ENCODE data around the gene NUS1.
A peak's percentile ranks its signal among the peaks of the same experiment; 100 is the strongest.
"Not testable (repeated sequence)": the region's sequence is repeated elsewhere in the genome, so short reads cannot be mapped to it uniquely, and the experiment has no call there.

The NUS1 gene

GRCh38 chr6:117655380-117655779 lies 19.9 kb upstream of the NUS1 start:
- DNase-seq (ENCODE audit: low read depth): no peak
- TF ChIP-seq CTCF (conservative IDR thresholded peaks at IDR 0.05; ENCODE audit: low read depth, low read length): no peak
- H3K4me3 ChIP-seq (ENCODE audit: low read length): no peak overlapping the region

DNA sequence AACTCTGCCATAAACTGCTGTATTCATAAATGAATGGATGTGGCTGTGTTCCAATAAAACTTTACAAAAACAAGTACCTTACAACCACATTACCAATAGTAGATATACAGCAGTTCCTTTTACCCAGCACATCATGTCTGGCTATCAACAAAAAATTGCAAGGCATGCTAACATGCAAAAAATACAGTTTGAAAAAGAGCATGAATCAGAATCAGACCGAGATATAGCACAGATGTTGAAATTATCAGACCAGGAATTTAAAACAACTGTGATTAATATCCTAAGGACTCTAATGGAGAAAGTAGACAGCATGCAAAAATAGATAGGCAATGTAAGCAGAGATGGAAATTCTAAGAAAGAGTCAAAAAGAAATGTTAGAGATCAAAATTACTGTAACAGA lies 8.4 kb upstream of the NUS1 start:
- no peak overlapping the region for H3K4me3 ChIP-seq (ENCODE audit: low read length)
- TF ChIP-seq CTCF (conservative IDR thresholded peaks at IDR 0.05; ENCODE audit: low read depth, low read length): no peak
- no peak for DNase-seq (ENCODE audit: low read depth)

GRCh38 chr6:117668736-117669135 lies 6.5 kb upstream of the NUS1 start:
- DNase-seq (ENCODE audit: low read depth): no peak
- H3K4me3 ChIP-seq (ENCODE audit: low read length): no peak overlapping the region
- no peak for TF ChIP-seq CTCF (conservative IDR thresholded peaks at IDR 0.05; ENCODE audit: low read depth, low read length)

DNA sequence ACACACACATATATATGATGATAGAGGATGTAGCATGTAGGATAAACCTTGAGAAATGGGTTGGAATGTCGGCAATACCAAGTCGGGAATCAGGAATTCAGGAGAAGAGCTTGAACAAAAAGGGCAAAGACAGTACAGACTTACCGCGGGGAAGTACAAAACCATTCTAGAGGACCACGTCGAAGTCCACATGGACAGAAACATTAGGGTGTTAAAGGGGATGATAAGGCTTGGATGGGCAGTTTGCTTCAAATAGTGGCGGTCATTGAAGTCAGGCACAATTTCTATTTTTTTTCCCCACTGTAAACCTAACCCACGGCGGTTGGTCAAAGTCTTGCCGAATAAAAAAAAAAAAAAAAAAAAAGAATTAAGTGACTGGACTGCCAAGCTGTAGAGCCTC lies 766 bp upstream of the NUS1 start:
- DNase-seq (ENCODE audit: low read depth): no peak
- H3K4me3 ChIP-seq (ENCODE audit: low read length): peak overlapping the region; percentile 67
- TF ChIP-seq CTCF (conservative IDR thresholded peaks at IDR 0.05; ENCODE audit: low read depth, low read length): no peak

DNA sequence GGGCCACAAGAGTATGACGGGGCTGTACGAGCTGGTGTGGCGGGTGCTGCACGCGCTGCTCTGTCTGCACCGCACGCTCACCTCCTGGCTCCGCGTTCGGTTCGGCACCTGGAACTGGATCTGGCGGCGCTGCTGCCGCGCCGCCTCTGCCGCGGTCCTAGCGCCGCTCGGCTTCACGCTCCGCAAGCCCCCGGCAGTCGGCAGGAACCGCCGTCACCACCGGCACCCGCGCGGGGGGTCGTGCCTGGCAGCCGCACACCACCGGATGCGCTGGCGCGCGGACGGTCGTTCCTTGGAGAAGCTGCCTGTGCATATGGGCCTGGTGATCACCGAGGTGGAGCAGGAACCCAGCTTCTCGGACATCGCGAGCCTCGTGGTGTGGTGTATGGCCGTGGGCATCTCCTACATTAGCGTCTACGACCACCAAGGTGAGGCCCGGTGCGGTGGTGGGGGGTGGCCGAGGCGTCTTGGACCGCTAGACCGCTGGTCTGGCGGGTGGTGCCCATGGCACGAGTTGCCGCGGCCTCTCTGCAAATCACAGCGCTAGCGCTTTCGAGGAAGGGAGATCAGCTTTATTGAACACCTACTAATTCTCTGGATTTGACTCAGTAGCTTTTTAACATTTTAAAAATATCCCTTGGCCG lies 511 bp downstream of the NUS1 start:
- H3K4me3 ChIP-seq (ENCODE audit: low read length): peak overlapping the region; percentile 82
- DNase-seq (ENCODE audit: low read depth): not testable (repeated sequence)

- DNase-seq (ENCODE audit: low read depth): no peak
- H3K4me3 ChIP-seq (ENCODE audit: low read length): peak overlapping the region; percentile 82
- TF ChIP-seq CTCF (conservative IDR thresholded peaks at IDR 0.05; ENCODE audit: low read depth, low read length): no peak
Observed at GRCh38 chr6:117676577-117677218, 1.4 kb downstream of the NUS1 start.

DNA sequence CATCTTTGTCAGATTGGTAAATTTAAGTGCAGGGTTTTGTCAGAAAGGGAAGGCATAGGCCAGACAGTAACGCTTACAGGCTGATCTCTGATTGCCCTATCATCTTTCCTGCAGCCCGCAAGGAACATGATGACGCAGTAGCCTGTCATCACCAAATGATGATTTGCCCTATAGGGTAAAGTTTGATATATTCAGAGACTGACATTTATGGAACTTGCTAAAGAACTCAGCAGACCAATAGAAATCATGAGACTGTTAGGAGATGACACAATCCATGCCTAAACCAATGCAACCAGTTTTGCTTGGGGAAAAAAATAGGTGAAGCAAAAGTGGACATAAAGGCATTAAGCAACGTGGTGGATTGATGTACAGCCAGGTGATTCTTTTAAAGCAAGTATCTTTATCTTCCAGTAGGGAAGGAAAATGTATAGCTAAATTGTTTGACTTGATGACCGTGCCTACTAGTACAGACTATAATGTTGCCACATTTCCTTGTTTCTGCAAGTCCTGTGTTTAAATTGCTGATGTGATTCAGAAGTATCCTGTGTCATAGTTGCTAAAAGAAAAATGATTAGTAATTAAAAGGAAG lies 2.4 kb downstream of the NUS1 start:
- no peak overlapping the region for H3K4me3 ChIP-seq (ENCODE audit: low read length)
- DNase-seq (ENCODE audit: low read depth): no peak
- TF ChIP-seq CTCF (conservative IDR thresholded peaks at IDR 0.05; ENCODE audit: low read depth, low read length): no peak

Data from retinal pigment epithelial cell (primary cell).